ENCODE data around the gene ARFIP2.
A peak's percentile ranks its signal among the peaks of the same experiment; 100 is the strongest.

Gene ARFIP2

GRCh38 chr11:6475936-6476335 lies 5.2 kb downstream of the ARFIP2 start:
- no peak overlapping the region for H3K4me2 ChIP-seq (ENCODE audit: low read depth, low read length, poor library complexity, severe bottlenecking)
- no peaks in the 10 kb centered on the region for H3K9me2 ChIP-seq (replicated peaks; ENCODE audit: insufficient read depth, low read length)
- no peak overlapping the region for H3K4me3 ChIP-seq (ENCODE audit: insufficient read depth, low read length, poor library complexity, severe bottlenecking)
- H3K36me3 ChIP-seq (ENCODE audit: low read length) = no peaks in the 10 kb centered on the region
- no peak overlapping the region for H3K27ac ChIP-seq (ENCODE audit: low read depth, low read length)
- peaks cover 15% of the 10 kb centered on the region for H3K79me2 ChIP-seq (ENCODE audit: insufficient read depth, low read length)
- TF ChIP-seq CTCF (IDR thresholded peaks at IDR 0.05; ENCODE audit: insufficient read depth, low read length, poor library complexity, severe bottlenecking) (no peak), EZH2phosphoT487 (conservative IDR thresholded peaks at IDR 0.05; ENCODE audit: low read length) (no peak)
- H3K9ac ChIP-seq (ENCODE audit: low read length) = no peak overlapping the region
- no peaks in the 10 kb centered on the region for H3K27me3 ChIP-seq (ENCODE audit: low read length)
- peaks cover 15% of the 10 kb centered on the region for H3F3A ChIP-seq (ENCODE audit: insufficient read depth)
- no peak overlapping the region for H2AFZ ChIP-seq (ENCODE audit: low read depth, low read length, severe bottlenecking)
- no peaks in the 10 kb centered on the region for H4K20me1 ChIP-seq (ENCODE audit: low read depth, low read length)
- H3K9me3 ChIP-seq (ENCODE audit: insufficient read depth, low read length) = no peaks in the 10 kb centered on the region

- no peak overlapping the region for H3K4me2 ChIP-seq (ENCODE audit: low read depth, low read length, poor library complexity, severe bottlenecking)
- H3K27me3 ChIP-seq (ENCODE audit: low read length) = no peaks in the 10 kb centered on the region
- no peak overlapping the region for H3K9ac ChIP-seq (ENCODE audit: low read length)
- H2AFZ ChIP-seq (ENCODE audit: low read depth, low read length, severe bottlenecking) = no peak overlapping the region
- no peak overlapping the region for H3K27ac ChIP-seq (ENCODE audit: low read depth, low read length)
- no peak overlapping the region for H3K4me3 ChIP-seq (ENCODE audit: insufficient read depth, low read length, poor library complexity, severe bottlenecking)
- peaks cover 15% of the 10 kb centered on the region for H3F3A ChIP-seq (ENCODE audit: insufficient read depth)
- H4K20me1 ChIP-seq (ENCODE audit: low read depth, low read length) = no peaks in the 10 kb centered on the region
- no peaks in the 10 kb centered on the region for H3K9me3 ChIP-seq (ENCODE audit: insufficient read depth, low read length)
- H3K79me2 ChIP-seq (ENCODE audit: insufficient read depth, low read length) = peaks cover 5% of the 10 kb centered on the region; the same call in 1 of the 2 replicates
- H3K9me2 ChIP-seq (replicated peaks; ENCODE audit: insufficient read depth, low read length) = no peaks in the 10 kb centered on the region
- no peaks in the 10 kb centered on the region for H3K36me3 ChIP-seq (ENCODE audit: low read length)
- TF ChIP-seq CTCF (IDR thresholded peaks at IDR 0.05; ENCODE audit: insufficient read depth, low read length, poor library complexity, severe bottlenecking) (no peak), EZH2phosphoT487 (conservative IDR thresholded peaks at IDR 0.05; ENCODE audit: low read length) (no peak)
Measured at GRCh38 chr11:6474806-6475500, 6.2 kb downstream of the ARFIP2 start.

GRCh38 chr11:6474413-6474792 lies 6.7 kb downstream of the ARFIP2 start:
- Histone ChIP-seq H3K27me3 (ENCODE audit: low read length) (no peaks in the 10 kb centered on the region), H3F3A (ENCODE audit: insufficient read depth) (peaks cover 15% of the 10 kb centered on the region), H3K4me3 (ENCODE audit: insufficient read depth, low read length, poor library complexity, severe bottlenecking) (peak overlapping the region; percentile 35), H3K27ac (ENCODE audit: low read depth, low read length) (no peak overlapping the region), H4K20me1 (ENCODE audit: low read depth, low read length) (no peaks in the 10 kb centered on the region), H3K9ac (ENCODE audit: low read length) (peak overlapping the region; percentile 26; the same call in 1 of the 2 replicates), H3K9me2 (replicated peaks; ENCODE audit: insufficient read depth, low read length) (no peaks in the 10 kb centered on the region), H3K79me2 (ENCODE audit: insufficient read depth, low read length) (no peaks in the 10 kb centered on the region), H3K36me3 (ENCODE audit: low read length) (no peaks in the 10 kb centered on the region), H2AFZ (ENCODE audit: low read depth, low read length, severe bottlenecking) (peak overlapping the region; percentile 45), H3K9me3 (ENCODE audit: insufficient read depth, low read length) (no peaks in the 10 kb centered on the region), H3K4me2 (ENCODE audit: low read depth, low read length, poor library complexity, severe bottlenecking) (peak overlapping the region; percentile 52)
- no peak for TF ChIP-seq CTCF (IDR thresholded peaks at IDR 0.05; ENCODE audit: insufficient read depth, low read length, poor library complexity, severe bottlenecking)
- no peak for TF ChIP-seq EZH2phosphoT487 (conservative IDR thresholded peaks at IDR 0.05; ENCODE audit: low read length)

Measured in SU-DHL-6 (cell line).